ENCODE measurements around the gene SPRY4. TPM values are rescaled to one million over a fixed set of nuclear protein-coding genes. Genes with fewer than 3 reads are reported as not detected.

The SPRY4 gene
- total RNA-seq, 3 donors from 2014 or later, result 10.7 to 13.8 (median 11.6) TPM

DNA sequence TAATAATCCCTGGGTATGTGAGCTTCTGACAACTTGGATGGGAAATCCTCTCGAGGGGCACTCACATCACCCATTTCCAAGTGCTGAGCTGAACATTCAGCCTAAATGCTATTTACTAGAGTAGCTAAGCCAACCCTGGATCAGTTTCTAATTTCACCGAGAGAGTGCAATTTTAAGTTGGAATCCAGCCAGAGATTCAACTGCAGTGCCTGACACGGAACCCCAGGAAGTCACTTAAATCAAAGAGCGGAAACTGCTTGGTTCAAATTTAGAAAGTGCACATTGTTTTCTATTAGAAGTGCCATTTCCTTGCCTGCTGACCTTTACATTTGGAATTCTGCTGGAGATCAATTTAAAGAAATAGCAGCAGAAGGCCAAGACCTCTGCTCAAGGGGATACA, 8.8 kb downstream of the SPRY4 start:
- H3K4me1 ChIP-seq (ENCODE audit: low read depth), result peaks cover 17% of the 10 kb centered on the region
- H3K9me3 ChIP-seq, result no peaks in the 10 kb centered on the region
- H3K4me3 ChIP-seq, result no peak overlapping the region
- TF ChIP-seq, protein P1, sequence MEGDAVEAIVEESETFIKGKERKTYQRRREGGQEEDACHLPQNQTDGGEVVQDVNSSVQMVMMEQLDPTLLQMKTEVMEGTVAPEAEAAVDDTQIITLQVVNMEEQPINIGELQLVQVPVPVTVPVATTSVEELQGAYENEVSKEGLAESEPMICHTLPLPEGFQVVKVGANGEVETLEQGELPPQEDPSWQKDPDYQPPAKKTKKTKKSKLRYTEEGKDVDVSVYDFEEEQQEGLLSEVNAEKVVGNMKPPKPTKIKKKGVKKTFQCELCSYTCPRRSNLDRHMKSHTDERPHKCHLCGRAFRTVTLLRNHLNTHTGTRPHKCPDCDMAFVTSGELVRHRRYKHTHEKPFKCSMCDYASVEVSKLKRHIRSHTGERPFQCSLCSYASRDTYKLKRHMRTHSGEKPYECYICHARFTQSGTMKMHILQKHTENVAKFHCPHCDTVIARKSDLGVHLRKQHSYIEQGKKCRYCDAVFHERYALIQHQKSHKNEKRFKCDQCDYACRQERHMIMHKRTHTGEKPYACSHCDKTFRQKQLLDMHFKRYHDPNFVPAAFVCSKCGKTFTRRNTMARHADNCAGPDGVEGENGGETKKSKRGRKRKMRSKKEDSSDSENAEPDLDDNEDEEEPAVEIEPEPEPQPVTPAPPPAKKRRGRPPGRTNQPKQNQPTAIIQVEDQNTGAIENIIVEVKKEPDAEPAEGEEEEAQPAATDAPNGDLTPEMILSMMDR (IDR thresholded peaks at IDR 0.05), result no peak
- ATAC-seq, result no peak
- DNase-seq, result no peak
- intact Hi-C loops (cut with DNase I, micrococcal nuclease), result no loop called here
- H3K36me3 ChIP-seq (ENCODE audit: low read depth), result no peaks in the 10 kb centered on the region

DNA sequence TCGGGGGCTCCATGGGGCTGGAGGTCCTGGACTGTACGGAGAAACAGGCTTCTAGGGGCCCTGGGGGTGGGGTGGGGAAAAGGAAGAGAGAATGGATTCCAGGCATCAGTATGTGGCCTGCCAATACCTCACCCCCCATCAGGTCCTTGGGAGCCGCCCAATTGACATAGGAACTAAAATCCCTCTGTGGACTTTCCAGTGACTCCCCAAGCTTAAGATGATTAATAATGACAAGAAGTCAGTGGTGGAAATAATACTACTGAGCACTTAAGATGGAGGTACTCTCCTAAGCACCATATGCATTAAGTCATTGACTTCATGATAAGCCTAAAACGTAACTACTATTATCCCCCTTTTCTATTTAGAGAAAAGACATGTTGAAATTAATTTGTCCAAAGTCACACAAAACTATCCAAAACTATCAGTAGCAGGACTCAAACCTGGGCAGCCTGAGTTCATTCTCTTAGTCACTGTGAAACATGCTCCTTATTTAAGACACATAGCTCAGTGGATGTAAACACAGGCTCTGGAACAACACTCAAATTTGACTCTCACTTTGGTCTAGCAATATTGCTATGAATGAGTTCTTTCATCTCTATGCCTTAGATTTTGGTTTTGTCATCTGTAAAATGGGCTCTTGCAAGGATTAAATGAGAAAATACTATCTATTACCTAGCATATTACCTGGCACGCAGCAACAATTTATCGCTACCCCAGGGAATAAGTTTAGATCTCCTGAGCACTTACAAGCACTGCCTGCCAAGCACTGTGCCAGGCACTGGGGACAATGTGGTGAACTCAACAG, 9.5 kb downstream of the SPRY4 start:
- no peak for DNase-seq
- TF ChIP-seq, protein P1 (IDR thresholded peaks at IDR 0.05), result no peak
- Histone ChIP-seq H3K4me1 (ENCODE audit: low read depth) (peaks cover 11% of the 10 kb centered on the region), H3K9me3 (no peaks in the 10 kb centered on the region), H3K36me3 (ENCODE audit: low read depth) (no peaks in the 10 kb centered on the region), H3K4me3 (no peak overlapping the region)
- ATAC-seq, result no peak
- intact Hi-C loops (cut with DNase I, micrococcal nuclease), result no loop called here

DNA sequence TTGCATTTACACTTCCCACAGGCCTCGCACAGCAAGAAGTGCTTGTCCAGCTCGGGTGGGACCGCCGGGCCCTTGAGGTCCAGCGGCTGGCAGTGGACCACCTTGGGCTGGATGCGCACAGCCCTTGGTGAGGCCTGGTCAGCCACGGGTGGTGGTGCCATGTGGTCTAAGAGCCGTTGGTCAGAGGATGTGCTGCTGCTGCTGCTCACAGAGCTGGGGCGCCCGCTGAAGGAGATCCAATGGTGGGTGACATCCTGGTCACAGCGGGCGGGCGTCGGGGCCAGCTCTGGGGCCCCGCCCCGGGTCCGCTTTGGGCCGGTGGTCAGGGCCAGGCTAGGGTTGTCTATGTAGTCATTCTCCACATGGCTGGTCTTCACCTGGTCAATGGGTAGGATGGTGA, 10.2 kb downstream of the SPRY4 start:
- TF ChIP-seq, protein P1 (IDR thresholded peaks at IDR 0.05), result no peak
- peaks cover 4% of the 10 kb centered on the region for H3K4me1 ChIP-seq (ENCODE audit: low read depth)
- ATAC-seq (no peak), DNase-seq (no peak)
- intact Hi-C loops (cut with DNase I, micrococcal nuclease), result no loop called here
- no peaks in the 10 kb centered on the region for H3K9me3 ChIP-seq
- no peaks in the 10 kb centered on the region for H3K36me3 ChIP-seq (ENCODE audit: low read depth)
- no peak overlapping the region for H3K4me3 ChIP-seq

DNA sequence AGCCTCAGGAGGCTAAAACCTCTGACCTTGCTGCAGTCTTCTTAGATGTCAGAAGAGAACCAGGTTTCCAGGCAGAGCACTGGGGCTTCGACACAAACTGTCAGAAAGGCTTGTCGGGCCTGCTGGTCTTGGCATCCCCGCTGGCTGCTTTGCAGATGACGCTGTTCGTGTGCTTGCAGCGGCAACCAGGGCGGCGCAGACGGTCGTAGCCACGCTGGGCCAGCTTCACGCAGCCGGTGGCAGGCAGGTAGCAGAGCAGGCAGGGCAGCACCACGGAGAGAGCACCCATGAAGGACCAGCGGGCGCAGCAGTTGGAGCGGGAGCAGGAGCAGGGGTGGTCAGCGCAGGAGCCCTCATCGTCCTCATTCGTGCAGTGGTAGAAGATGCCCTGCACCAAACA, 10.7 kb downstream of the SPRY4 start:
- ATAC-seq, result no peak
- intact Hi-C loops (cut with DNase I, micrococcal nuclease), result no loop called here
- Histone ChIP-seq H3K4me1 (ENCODE audit: low read depth) (peaks cover 2% of the 10 kb centered on the region), H3K4me3 (no peak overlapping the region), H3K9me3 (no peaks in the 10 kb centered on the region), H3K36me3 (ENCODE audit: low read depth) (no peaks in the 10 kb centered on the region)
- no peak for DNase-seq
- TF ChIP-seq, protein P1 (IDR thresholded peaks at IDR 0.05), result no peak

DNA sequence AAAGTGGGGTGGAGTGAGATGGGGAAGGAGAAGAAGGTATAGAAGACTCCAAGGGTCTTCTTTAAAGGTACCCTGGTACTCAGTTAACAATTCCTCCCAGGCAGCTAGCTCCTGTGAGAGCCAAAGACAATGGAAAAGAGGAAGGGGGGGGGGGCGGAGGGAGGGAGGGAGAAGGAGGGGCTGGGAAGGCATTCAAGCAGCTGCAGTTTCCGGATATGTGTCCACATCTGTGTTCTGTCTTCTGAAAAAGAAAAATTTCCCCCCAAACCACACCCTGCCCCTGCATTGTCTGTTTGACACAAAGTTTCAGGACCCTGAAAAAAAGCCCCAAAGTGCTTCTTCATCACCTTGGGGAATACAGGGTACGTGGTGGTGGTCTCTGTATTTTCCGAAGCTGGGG, 11.1 kb downstream of the SPRY4 start:
- TF ChIP-seq, protein P1 (IDR thresholded peaks at IDR 0.05), result no peak
- H3K36me3 ChIP-seq (ENCODE audit: low read depth), result no peaks in the 10 kb centered on the region
- ATAC-seq (no peak), DNase-seq (no peak)
- intact Hi-C loops (cut with DNase I, micrococcal nuclease), result no loop called here
- H3K4me1 ChIP-seq (ENCODE audit: low read depth), result peaks cover 2% of the 10 kb centered on the region
- no peak overlapping the region for H3K4me3 ChIP-seq
- no peaks in the 10 kb centered on the region for H3K9me3 ChIP-seq
